Measurements from ENCODE around the gene EYA2.
A peak's percentile ranks its signal among the peaks of the same experiment; 100 is the strongest.

Gene EYA2

GRCh38 chr20:47043086-47043485 is 148.4 kb downstream of the EYA2 start:
- DNase-seq = no peak

DNA sequence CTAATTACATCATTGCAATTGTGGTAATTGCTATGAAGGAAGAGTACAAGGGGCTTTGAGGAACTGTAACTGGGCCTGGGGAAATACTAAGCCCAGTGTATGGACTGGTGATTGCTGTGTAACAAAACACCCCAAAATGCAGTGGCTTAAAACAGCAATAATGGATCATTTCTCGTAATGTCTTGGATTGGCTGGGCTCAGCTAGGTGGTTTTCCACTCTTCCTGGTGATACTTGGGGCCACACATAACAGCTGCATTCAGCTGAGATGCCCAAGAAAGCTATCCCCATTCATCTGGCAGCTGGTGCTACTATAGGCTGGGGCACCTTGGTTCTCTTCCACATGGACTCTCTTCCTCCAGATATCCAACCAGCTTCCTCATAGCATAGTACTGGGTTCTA is 150.3 kb downstream of the EYA2 start:
- no peak for DNase-seq

DNA sequence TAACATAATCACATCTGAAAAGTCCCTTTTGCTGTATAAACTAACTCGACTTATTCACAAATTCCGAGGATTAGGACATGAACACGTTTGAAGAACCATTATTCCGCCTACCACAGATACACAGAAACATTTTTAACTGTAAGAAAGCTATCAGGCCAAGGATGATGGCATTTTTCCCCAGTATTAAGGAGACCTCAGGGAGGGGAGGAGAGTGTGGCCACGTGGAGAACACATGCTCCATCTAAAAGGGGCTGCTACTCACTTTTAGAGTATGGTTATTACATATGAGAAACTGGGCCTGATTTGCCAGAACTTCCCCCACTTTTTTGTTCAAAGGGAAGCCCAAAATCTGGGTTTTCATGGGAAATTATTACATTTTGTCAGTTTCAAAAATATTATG is 153.4 kb downstream of the EYA2 start:
- no peak for DNase-seq

DNA sequence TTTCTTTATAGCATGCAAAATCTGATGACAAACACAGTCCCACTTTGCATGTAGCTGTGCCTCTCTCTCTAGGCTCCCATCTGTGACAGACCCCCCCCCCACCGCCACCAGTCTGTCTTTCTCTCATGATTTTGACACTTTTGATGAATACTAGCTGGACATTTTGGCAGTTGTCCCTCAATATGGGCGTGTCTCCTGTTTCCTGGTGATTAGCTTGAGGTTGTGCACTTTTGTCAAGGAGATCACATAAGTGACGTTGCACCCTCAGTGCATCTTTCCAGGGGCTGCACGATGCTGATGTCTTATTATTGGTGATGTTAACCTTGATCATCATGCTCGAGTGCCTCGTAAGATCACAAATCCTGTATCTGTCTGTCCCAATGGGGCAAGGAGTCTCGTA is 155.1 kb downstream of the EYA2 start:
- no peak for DNase-seq

DNA sequence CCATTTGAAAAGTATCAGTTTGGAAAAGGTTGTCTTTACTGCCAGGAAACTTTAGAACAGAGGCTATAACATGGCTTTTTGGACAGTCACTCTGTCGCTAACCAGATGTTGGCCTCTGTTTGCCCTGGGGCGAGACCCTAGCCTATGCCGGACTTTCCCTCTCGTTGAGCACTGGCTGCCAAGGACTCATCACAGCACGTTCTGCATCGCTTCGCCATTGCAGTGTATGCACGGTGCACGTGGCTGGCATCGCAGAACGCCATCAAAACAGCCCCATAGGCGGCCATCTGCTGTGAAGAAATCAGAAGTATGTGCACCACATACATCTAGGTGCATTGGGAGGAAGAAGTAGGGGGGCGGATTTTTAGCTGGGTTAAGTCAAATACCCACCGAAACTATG is 156.4 kb downstream of the EYA2 start:
- DNase-seq = no peak

DNA sequence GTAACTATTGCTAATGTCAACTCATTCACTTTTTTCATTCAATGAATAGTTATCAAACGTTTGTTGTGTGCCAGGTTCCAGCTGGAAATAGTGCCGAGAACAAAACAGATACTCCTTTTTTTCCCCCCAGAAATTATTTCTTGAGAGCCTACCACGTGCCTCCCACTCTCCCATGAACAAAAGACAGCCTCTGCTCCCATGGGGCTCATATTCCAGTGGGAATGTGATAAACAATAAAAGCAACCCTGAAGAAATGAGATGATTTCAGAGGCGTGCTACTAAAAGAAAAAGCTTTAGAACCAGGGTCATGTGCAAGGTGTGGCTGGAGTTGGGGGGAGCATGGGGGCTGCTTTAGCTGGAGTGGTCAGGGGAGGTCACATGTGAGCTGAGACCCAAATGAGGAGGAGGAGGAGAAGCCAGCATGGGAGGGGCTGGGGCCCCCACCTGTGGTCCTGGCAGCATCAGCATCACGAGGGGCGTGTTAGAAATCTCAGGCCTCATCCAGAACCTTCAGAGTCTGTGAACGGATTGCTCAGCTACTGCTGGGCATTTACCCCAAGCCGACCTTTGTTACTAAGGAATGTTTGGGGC is 157.4 kb downstream of the EYA2 start:
- DNase-seq = peak; percentile 54

DNA sequence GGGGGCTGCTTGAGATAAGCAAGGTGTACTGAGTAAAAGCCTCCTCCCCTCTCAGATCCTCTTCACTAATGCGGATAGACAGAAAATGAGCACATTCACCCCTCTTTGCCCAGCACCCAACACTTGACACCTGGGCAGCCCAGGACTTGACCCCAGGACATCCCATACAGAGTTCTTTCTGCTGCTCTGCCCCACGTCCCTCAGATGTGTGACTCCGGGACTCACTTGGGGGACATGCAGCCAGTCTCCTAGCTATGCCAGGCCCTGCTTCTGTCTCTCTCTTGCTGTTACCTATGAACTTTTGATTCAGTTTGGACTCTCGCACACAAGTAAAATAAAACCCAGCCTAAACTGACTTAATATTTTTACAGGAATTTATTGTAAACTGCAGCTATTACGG is 159.9 kb downstream of the EYA2 start:
- no peak for DNase-seq

DNA sequence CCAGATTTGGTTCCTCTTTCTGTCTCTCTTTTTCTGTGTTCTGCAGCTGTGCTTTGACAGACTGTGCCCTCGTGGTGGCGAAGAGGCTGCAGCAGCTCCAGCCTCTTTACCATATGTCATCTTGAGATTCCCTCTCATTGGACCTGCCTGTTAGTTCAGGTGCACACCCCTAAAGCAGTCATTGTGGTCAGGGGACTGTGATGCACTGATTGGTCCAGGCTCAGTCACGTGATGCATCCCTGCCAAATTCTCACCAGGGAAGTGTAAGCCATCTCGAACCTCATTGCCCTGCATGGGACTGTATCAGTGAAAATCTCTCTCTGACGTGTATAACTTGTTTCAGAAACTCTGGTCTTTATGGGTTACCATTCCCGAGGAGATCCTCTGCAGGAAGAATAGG is 160.3 kb downstream of the EYA2 start:
- no peak for DNase-seq

DNA sequence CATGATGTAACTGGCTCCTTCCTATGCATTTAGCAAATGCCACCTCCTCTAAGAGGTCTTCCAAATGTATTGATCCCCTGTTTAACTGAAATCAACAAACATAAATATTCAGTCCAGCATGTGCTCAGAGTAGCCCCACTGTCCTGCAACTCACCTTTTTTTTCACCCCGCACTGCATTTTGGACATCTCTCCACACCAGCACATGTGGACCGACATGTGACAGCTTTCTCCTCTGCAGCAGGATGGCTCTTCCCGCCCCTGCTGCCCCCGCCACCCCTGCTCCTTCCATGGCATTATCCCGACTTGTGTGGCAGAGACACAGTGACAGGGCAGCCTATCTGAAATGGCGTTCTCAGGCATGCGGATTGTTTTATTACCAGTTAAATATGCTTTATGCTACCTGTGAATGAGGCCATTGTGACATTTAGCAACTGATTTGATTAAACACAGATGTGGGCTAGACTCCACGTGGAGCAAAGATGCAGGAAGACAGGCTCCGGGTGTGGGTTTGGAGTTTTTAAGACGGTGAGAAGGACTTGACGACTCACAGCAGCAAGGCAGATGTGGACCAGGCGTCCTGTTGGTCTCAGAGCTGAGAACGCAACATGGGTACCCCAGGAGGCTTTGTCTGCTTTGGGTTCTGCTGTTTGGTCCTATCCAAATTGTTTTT is 161.2 kb downstream of the EYA2 start:
- no peak for DNase-seq

DNA sequence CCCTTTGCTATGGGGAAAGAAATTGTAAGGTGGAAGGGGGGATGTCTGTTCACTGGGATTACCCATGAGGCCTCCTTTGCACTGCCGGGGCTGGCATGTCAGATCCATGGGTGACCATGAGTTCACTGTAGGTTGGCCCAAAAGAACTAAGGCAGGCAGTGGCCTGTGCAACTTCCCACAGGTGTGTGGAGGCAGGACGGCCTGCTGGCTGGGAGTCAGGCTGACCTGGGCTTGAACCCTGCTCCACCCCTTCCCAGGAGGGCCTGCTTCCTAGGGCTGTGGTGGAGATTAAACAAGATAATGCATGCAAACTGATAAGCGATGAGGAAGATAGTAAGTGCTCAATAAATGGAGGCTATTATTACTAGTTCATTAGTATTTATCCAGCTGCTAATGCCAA is 163.0 kb downstream of the EYA2 start:
- no peak for DNase-seq

DNA sequence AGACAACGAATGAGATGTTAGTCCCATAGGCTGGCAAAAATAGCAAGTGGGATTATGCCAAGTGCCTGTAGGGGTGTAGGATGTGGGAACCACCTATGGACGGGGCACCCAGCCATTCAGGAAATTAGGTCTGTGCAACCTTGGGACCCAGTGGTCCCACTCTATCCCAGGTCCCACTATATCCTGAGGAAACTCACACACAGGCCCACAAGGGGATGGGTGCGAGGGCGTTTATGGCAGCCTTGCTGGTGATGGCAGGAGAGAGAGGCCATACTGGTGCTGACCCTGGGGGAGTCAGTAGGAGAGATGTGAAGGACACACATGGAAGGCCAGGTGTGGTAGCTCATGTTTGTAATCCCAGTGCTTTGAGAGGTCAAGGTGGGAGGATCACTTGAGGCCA is 163.6 kb downstream of the EYA2 start:
- DNase-seq = no peak

DNA sequence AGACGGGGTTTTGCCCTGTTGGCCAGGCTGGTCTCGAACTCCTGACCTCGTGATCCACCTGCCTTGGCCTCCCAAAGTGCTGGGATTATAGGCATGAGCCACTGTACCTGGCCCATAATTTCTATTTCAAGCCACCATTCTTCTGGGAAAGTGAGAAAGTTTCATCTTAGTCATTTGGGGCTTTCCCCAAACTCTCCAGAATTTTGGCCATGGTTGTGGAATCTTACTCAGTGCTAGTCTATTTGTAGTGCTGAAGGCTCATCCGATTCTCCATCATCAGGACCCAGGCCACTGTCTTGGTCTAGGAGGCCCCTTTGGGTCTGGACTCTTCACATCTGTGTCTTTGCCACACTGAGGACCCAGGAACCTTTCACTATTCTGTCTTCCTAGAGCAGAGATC is 164.9 kb downstream of the EYA2 start:
- no peak for DNase-seq

DNA sequence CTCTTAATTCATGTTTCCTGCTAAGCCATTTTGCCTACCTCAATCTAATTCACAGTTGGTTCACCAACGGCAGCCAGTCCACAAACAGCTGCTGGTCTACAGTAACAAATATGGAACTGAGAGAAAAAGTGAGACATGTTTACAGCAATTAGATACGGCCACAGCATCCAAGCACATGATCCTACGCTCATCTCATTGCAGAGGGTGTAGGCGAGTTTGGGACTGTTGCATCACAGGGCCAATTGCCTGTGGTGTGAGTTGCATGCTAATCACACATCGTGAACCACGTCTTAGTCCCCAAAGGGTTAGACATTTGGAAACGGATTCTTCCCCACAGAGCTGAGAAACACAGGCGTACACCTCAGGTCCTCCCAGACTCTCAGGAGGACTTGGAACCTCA is 166.9 kb downstream of the EYA2 start:
- DNase-seq = no peak

- no peak for DNase-seq
These were observed 167.7 kb downstream of the EYA2 start for GRCh38 chr20:47062226-47062890.

- DNase-seq = no peak
These were observed 168.8 kb downstream of the EYA2 start for GRCh38 chr20:47063407-47063806.

- DNase-seq = no peak
These were observed 169.2 kb downstream of the EYA2 start for GRCh38 chr20:47063808-47064207.

DNA sequence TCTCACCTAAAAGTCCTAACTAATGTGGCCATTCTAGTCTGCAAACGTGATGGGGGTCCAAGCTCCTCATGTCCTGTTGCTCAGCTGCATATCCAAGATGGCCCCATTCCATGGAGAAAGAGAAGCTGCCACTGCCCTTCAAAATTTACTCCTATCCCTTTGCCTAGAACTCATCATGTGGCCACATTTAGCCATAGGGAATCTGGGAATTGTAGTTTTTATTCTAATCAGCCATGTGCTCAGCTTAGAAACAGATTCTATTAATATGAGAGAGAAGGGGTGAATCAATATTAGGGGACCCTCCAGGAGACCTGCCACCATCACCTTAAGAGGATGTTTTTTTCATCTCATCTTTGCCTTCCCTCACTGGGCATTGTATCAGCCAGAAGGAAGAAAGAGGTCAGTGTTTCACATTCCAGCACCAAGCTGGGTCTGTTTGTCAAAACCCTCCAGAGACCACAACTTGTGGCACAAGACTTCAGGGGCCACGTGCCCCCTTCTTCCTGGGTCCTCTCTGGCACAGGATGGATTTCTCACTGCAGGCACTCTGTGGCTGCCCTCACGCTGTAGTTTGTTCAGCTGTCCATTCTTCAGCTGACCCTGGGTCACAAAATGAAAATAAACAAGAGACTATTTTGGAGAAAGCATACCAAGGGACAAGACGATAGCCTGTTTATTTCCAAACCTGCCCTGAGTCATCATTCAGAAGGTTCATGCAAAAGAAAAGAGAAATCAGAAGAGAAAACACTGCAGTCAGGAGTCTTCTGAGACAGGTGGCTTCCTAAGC is 172.0 kb downstream of the EYA2 start:
- no peak for DNase-seq

DNA sequence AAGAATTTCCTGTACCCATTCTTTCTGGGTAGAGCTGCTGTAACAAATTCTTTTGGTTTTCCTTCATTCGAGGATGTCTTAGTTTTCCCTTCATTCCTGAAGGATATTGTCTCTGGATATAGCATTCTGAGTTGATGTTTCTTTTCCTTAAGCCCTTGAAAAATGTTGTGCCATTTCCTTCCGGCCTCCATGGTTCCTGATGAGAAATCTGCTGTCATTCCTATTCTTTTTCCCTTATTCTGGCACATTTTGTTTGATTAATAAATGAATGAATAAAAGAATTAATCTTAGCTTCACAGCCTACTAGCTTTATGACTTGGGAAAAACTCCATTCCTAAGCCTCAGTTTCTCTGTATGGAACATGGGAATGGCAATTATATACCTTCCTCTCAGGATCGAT is 173.1 kb downstream of the EYA2 start:
- DNase-seq = no peak

DNA sequence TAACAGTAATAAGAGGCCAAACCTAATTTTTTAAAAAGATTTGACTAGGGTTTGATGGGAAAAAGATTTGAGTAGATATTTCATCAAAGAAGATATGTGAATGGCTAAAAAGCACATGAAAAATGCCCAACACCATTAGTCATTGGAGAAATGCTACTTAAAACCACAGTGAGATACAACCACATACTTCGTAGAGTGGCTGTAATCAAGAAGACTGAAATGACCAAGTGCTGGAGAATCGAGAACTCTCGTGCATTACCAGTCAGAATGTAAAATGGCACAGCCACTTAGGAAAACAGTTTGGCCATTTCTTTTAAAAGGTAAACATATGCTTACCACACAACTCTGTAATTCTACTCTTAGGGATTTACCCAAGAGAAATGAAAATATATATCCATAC is 175.5 kb downstream of the EYA2 start:
- DNase-seq = no peak

- no peak for DNase-seq
These were observed 177.1 kb downstream of the EYA2 start for GRCh38 chr20:47071646-47072185.

- DNase-seq = no peak
These were observed 179.3 kb downstream of the EYA2 start for GRCh38 chr20:47073766-47074475.

DNA sequence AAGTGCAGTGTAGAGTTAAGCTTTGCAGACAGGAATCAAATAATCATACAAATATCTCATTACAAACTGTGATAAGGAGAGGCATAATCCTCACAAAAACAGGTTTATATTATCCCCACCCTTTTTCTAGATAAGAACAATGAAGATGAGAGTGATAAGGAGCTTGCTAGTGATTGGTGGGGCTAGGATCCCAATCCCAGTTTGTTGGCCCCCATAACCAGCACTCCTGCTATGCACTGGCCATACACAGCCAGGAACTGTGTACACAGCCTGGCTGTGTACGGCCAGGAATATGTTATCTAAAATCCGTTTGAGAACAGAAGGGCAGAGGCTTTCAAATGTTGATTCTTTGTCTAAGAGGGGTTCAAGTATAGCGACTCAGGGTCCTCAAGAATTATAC is 180.6 kb downstream of the EYA2 start:
- DNase-seq = no peak

DNA sequence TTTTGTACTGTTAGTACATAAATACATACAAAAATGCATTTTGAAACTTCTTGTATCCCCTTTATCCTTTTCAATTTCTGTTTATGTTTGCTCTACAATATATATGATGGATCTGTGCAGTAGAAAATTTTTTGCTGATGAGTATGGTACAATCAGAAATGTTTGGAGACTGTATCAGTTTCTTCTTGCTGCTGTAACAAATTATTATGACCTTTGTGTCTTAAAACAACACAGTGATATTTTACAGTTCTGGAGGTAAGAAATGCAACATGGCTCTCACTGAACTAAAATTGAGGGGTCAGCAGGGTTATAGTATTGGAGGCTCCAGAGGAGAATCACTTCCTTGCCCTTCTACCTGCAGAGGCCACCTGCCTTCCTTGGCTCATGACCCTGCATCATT is 184.4 kb downstream of the EYA2 start:
- DNase-seq = no peak
